CD4-positive, alpha-beta T cell treated with Interleukin-2 at 100 ng/mL for 4 hours (primary cell): ENCODE data around the gene FBXL7.

Source experiments
- DNase-seq: peaks from one replicate; pipeline ENCODE4 v3.0.0-alpha.2; 2020; ENCODE audit warnings: low spot score

Gene FBXL7

GRCh38 chr5:15717001-15717400 lies 217.0 kb downstream of the FBXL7 start:
- DNase-seq: no peak

GRCh38 chr5:15718421-15719179 lies 218.6 kb downstream of the FBXL7 start:
- no peak for DNase-seq

- no peak for DNase-seq
These were observed 219.8 kb downstream of the FBXL7 start for GRCh38 chr5:15719784-15720183.

GRCh38 chr5:15720515-15720914 lies 220.5 kb downstream of the FBXL7 start:
- no peak for DNase-seq

- no peak for DNase-seq
These were observed 222.3 kb downstream of the FBXL7 start for GRCh38 chr5:15722305-15722704.

- DNase-seq: no peak
These were observed 227.4 kb downstream of the FBXL7 start for GRCh38 chr5:15727375-15727774.

GRCh38 chr5:15728811-15729210 lies 228.8 kb downstream of the FBXL7 start:
- DNase-seq: no peak

GRCh38 chr5:15731699-15732098 lies 231.7 kb downstream of the FBXL7 start:
- DNase-seq: no peak

- no peak for DNase-seq
These were observed 234.1 kb downstream of the FBXL7 start for GRCh38 chr5:15734058-15734457.

GRCh38 chr5:15737036-15737821 lies 237.2 kb downstream of the FBXL7 start:
- DNase-seq: no peak

GRCh38 chr5:15737871-15738664 lies 238.1 kb downstream of the FBXL7 start:
- no peak for DNase-seq

- DNase-seq: no peak
These were observed 240.4 kb downstream of the FBXL7 start for GRCh38 chr5:15740383-15740782.

- DNase-seq: no peak
These were observed 241.6 kb downstream of the FBXL7 start for GRCh38 chr5:15741591-15741990.

- DNase-seq: no peak
These were observed 246.9 kb downstream of the FBXL7 start for GRCh38 chr5:15746833-15747232.

- no peak for DNase-seq
These were observed 248.3 kb downstream of the FBXL7 start for GRCh38 chr5:15748266-15748665.

GRCh38 chr5:15752663-15753285 lies 252.8 kb downstream of the FBXL7 start:
- no peak for DNase-seq

- DNase-seq: no peak
These were observed 253.8 kb downstream of the FBXL7 start for GRCh38 chr5:15753752-15754151.

- DNase-seq: no peak
These were observed 257.1 kb downstream of the FBXL7 start for GRCh38 chr5:15757103-15757502.

- DNase-seq: no peak
These were observed 257.6 kb downstream of the FBXL7 start for GRCh38 chr5:15757619-15758018.

GRCh38 chr5:15762668-15763067 lies 262.7 kb downstream of the FBXL7 start:
- DNase-seq: no peak

GRCh38 chr5:15763754-15764153 lies 263.8 kb downstream of the FBXL7 start:
- no peak for DNase-seq

- no peak for DNase-seq
These were observed 269.0 kb downstream of the FBXL7 start for GRCh38 chr5:15768936-15769335.
